Measurements from ENCODE around the gene CDH9.
"Not testable (repeated sequence)": the region's sequence is repeated elsewhere in the genome, so short reads cannot be mapped to it uniquely, and the experiment has no call there.

The CDH9 gene

DNA sequence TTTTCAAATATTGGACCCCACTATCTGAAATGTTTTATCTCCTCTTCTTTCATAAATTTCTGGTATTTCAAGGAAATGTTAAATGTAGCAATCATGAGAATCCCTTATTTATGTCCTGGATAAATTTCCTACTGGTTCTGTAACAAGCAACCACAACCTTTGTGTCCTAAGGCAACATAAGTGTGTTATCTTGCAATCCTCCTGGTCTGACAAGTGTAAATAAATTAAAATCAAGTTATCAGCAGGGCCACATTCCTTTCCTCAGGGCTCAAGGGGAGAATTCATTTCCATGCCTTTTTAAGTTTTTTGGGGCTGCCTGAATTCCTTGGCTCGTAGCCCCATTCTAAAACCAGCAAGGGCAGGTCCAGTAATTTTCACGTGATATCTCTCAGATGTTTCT is 83.2 kb downstream of the CDH9 start:
- no peak for DNase-seq (ENCODE audit: low read depth)

DNA sequence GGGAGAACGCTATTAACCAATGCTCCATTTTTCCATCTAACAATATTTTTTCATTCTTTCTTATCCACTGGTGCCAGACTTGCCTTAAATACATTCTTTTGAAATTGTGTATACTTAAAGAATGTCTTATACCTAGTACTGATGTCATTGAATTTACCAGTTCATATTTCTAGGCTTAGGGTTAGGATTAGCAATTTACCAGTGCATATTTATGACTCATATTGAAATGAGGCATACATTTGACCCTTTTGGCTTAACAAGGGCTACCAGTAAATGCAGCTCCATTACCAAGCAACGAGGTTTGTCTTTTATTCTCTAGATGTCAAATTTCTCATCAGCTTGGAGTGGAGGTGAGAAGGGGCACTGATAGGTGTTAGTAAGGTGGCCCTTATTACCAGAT is 89.5 kb downstream of the CDH9 start:
- DNase-seq (ENCODE audit: low read depth): no peak

DNA sequence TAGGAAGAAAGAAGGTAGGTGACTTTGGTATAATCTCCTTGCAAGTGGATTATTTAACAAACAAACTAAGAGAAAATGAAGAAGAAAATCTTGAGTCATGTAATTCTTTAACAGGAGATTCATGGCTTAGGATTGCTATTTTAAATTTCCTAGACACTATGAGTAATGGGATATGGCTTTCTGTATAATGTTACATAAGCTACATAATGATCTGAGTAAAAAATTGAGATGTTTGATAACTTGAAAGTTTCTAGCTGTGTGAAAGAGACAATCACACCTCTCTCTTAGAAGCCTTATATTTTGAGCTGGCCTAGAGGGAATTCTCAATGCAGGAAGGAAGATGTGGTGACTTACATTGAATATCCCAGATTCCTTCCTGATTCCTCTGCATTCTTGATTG is 92.5 kb downstream of the CDH9 start:
- DNase-seq (ENCODE audit: low read depth): no peak

DNA sequence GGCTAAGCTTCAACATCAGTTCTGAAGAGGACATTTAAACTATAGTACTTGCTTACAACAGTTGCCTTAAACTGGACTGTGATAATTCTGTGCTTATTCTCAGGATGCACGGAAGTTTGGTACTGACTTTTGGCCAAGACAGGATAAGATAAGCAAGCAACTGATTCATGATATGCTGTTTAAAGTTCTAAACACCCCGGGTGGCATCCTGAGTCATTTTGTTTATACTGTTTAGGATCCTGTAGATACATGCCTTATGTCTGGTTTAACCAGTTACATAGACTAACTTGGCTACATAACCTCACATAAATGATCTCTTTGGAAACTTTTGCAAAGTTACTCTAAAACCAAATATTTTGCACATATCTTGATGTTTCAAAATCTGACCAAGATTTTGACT is 95.9 kb downstream of the CDH9 start:
- DNase-seq (ENCODE audit: low read depth): no peak

DNA sequence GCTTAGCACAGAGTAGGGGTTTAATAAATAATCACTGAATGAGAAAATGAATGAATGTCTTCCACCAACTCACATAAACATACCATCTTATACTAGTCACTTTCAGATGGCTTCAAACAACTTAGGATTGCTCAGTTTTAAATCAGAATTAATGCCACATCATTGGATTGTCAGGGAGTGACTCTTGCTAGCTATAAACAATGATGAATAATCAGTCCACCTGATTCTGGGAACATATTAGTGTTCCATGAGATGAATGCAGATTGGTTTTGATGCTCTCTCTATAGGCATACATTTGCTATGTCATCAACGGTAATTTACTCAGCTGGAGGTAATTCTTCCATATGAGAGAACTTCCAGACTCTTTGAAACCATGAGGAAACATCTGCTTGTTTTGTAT is 97.4 kb downstream of the CDH9 start:
- DNase-seq (ENCODE audit: low read depth): no peak

DNA sequence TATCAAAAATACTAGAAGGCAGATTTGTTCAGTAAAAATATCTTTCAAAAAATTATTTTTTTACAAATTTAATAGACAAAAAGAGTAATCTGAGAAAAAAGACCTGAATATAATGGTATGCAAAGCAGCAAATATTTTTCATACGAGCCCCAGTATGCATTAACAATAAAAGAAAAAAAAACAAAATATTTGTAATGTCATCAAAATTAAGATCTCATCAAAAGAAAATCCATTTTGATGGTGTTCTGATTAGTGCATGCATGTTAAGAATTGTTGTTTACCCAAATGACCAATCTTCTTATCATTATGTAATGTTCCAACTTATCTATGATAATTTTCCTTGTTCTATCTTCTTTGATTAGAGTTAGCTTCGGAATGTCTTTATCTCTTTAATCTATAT is 106.1 kb downstream of the CDH9 start:
- DNase-seq (ENCODE audit: low read depth): no peak

DNA sequence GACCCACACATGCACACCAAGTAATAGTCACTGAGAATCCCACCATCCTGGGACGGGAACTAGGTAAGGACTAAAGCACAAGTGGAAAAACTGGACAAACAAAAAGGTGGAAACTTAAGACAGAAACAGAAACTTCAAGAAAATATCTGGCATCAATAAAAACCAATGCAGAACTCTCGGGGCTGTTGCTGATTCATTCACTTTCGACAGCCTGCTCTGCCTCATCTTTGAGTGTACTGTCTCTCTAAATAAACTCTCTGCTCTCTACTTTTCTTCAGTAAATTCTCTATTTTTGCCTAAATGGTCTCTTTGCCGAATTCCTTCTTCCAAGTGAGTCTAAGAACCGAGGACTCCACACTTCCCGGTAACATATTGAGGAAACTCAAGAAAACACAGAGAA is 116.9 kb downstream of the CDH9 start:
- DNase-seq (ENCODE audit: low read depth): no peak

DNA sequence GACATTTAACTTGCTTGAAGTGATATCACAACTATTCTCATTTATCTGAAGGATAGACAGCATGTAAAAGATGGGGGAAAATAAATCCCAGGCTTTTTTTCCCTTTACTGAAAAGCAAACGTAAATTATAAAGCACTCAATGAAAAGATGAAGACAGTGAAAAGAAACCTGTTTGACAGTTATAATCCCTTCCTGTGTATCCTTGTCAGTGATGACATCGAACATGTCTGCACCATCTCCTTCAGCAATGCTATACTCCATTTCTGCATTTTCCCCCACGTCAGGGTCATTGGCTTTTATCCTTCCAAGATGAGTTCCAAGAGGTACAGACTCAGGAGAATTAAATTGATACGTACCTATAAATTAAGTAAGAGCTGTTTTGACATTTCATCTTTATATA is 134.9 kb downstream of the CDH9 start:
- DNase-seq (ENCODE audit: low read depth): no peak

DNA sequence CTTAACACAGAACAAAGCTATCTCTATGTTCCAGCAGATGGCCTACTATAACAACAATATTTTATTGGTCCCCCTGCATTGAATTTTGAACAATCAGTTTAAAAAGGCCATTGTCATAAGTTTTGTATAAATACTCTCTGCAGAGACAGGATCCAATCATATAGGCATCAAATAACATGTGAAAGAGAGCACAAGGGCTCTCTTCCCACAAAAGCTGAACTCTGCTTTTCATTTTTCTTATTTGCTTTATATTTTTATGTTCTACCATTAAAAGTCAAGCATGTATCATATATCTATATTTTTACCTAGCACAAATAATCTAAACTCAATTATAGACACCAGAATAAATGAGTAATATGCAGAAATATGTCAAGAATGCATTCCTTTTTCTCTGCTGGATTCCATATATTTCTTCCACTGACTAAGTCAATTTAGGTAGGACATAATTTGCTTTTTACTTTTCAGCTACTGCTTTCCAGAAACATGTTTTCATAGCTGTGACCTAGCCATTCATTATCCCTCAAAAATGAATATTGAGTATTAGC is 143.6 kb downstream of the CDH9 start:
- DNase-seq (ENCODE audit: low read depth): peak; percentile 31

DNA sequence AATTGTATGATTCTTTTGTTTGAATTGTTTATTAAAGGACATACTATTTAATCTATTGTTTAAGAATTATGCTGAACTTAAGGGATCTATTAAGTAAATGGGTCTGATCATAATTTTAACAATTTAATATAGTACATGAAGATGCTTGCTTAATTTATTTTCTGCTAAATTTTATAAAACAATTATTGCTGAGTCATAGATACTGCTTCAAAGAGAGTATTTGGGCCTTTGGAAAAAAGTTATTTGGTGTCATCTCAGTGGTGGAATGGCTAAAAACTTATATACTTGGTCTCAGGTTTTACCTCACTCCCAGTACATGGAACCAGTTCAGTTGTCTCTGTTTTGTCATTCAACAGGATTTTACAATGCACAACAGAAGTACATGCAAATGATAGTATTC is 145.3 kb downstream of the CDH9 start:
- DNase-seq (ENCODE audit: low read depth): no peak

DNA sequence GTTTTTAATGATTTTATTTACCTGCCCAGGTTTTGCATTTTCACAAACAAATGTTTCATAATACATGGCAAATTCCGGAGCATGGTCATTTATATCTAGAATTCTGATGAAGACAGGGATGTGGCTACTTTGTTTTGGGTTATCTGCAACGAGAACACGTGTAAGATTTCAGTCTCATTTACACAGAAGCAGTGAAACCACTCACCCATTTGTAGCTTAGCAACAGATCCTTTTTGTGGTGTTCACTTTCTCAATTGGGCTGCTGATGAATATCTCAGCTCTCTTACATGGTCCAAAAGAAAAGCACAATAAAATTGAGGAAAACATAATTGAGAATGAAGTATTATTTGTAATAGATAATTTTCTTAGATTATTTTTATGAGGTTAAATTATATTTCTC is 148.6 kb downstream of the CDH9 start:
- no peak for DNase-seq (ENCODE audit: low read depth)

DNA sequence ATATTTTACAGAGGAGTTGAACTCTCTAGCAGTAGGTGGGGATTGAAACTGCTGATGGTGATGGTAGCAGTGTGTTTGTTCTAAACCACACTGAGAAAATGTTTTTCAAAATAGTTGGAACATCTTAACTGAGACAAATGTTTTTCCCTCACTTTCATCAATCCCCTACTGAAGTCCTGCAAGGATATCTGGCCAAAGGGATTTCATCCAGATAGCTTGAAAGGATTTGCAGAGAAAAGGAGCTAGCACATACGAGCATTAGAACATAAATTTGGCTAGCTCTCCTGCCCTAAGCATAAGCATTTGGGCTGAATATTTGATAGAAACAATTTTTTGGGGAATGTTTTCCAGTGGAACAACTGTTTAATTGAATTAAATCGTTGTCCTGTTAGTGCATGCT is 153.9 kb downstream of the CDH9 start:
- no peak for DNase-seq (ENCODE audit: low read depth)

DNA sequence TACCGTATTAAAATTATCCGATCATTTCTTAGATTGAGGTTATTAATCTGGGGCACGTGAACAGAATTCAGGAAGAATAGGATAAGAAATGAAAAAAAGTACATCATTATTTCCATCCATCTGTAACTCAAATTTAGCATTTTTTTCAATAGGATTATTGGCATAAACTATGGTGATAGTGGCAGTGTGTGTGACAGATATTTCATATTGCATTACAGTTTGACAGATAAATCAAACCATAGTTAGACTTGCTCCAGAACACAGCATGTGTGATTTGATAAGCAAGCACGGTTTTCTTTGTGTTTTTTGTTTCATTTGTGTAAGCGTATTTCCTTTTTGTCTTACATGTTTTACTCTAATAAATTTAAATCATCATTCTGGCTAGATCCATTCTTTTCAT is 155.0 kb downstream of the CDH9 start:
- no peak for DNase-seq (ENCODE audit: low read depth)

DNA sequence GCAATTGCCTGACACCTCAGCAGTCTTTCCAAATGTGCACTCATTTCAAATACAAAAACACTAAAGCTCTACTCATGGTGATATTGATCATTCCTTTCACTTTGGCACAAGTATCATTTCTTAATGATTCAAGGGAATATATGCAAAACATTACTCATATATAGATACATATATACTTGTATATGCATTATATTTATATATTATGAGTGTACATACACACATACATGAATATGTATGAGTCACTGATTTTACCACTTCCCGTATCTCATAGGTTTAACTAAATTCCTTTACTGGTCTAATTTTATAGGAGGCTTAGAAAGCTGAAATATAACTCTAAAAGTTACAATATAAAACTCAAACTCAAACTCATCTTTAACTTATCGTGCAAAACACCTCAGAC is 156.5 kb downstream of the CDH9 start:
- DNase-seq (ENCODE audit: low read depth): no peak

DNA sequence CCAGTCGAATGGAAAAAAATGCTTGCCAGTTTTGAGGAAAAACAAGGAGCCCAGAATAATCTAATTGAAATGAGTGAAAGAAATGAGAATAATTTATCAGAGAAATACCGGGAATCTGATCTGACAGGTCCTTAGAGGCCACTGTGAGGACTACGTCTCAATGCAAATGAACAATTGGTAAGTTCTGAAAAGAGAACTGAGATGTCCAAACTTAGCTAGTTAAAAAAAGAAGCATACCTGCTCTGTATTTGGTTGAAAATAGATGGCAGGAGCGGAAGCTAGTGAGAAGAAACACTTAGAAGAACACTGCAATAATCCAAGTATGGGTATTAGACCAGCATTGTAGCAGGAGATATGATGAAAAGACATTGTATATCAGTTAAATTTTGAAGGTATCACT is 161.2 kb downstream of the CDH9 start:
- DNase-seq (ENCODE audit: low read depth): no peak

DNA sequence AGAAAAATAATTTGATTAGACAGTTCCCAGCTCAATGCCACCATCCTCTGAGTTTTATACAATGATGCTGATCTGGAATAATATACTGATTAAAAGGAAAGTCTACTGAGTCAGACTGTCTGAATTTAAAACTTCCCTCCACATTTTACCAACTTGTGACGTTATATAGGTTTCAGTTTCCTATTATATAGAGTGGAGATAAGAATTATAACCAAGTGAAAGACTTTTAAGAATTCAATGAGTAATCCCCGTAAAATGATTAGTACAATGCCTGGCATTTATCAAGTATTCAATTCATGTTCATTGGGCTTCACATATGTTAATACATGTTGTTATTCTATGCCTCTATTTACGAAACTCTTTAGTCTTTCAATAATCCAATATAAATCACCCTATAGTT is 166.0 kb downstream of the CDH9 start:
- peak; percentile 15 for DNase-seq (ENCODE audit: low read depth)

DNA sequence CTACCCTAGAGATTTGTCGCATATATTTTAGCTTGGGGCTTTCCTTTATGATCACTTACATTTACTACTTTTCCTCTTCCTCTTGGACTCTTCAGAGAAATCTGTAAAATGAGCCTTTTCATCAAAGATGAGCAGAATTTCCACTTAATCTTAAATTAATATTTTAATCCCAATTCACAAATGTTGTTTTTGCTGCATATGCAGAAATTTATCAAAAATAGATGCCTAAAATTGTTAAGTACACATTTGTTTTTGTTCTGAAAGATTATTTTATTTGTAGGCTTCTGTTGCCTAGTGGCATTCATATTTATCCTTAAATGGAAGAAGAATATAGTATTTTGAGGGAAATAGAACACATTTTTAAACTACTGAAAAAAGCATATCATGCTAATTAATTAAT is 168.6 kb downstream of the CDH9 start:
- no peak for DNase-seq (ENCODE audit: low read depth)

DNA sequence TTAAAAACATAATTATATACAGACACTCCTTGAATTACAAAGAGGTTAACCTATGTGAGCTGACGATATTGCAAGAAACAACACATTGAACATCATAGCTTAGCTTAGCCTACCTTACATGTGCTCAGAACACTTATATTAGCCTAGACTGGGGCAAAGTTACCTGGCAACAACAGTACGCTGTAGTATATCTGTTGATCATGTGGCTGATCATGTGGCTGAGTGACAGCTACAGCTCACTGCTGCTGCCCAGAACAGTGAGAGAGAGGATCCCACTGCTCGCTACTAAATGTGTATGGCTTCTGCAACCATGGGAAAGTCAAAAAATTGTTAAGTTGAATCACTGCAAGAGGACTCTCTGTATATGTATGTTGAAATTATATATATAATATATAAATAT is 169.9 kb downstream of the CDH9 start:
- DNase-seq (ENCODE audit: low read depth): no peak

DNA sequence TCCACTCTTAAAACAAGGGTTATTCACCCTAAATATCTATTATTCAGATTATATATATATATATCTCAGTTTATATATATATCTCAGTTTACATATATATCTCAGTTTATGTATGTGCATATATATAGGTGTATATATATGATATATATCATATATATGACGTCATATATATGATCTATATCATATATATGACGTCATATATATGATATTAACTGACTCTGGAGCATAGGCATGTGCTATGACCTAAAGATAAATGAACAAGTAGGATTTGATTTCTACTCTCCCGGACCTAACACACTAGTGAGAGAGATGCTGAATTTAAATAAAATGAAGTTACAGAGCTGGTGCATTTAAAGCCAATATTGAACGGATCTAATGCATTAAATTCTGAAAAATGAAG is 174.3 kb downstream of the CDH9 start:
- DNase-seq (ENCODE audit: low read depth): no peak

DNA sequence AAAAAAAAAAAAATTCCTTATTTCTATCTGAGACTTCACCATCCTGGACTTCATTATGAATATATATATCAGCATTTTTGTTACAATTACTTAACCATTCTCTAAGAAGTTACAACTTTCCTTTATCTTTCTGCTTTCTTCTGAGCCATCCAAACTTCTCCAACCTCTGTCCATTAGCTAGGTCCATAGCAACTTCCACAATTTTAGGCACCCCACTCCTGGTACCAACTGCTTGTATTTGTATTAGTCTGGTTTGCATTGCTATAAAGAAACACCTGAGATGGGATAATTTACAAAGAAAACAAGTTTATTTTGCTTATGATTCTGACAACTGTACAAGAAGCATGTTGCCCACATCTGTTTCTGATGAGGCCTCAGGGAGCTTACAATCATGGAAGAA is 182.1 kb downstream of the CDH9 start:
- DNase-seq (ENCODE audit: low read depth): no peak

DNA sequence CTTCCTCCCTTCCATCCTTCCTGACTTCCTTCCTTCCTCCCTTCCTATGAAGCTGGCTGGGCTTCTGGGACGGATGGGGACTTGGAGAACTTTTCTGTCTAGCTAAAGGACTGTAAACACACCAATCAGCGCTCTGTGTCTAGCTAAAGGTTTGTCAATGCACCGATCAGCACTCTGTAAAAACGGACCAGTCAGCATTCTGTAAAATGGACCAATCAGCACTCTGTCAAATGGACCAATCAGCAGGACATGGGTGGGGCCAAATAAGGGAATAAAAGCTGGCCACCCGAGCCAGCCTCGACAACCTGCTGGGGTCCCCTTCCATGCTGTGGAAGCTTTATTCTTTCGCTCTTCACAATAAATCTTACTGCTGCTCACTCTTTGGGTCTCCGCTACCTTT is 185.9 kb downstream of the CDH9 start:
- not testable (repeated sequence) for DNase-seq (ENCODE audit: low read depth)

DNA sequence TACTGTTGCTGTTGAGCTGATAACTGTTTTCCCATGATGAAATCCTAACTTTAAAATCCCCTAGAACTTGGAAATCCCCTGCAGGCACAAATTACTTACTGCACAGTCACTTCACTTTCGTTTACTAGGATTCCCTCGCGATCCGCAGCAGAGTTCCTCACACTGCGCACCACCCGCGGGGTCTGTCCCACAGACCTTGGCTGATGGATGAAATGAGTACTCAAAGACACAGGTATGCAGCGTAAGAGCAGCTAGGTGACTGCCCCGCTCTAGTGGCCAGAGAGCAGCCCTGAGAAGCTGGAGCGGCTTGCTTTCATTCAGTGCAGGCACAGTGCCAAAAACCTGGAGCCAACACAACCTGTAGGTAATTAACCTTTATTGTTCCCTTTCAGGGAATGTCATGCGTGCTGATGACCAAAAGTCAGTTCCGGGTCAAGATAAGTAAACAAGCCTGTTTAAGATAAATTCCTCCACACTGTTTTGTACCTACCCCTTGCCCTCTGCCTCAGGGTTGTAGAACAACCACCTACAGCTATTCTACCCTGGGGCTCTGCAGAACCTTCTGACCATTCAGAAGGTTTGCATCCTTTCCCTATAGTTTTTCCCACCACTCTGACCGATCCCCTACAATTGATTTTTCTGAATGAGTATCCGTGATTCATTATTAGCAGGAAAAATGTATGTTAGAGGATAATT is 191.2 kb downstream of the CDH9 start:
- DNase-seq (ENCODE audit: low read depth): no peak

DNA sequence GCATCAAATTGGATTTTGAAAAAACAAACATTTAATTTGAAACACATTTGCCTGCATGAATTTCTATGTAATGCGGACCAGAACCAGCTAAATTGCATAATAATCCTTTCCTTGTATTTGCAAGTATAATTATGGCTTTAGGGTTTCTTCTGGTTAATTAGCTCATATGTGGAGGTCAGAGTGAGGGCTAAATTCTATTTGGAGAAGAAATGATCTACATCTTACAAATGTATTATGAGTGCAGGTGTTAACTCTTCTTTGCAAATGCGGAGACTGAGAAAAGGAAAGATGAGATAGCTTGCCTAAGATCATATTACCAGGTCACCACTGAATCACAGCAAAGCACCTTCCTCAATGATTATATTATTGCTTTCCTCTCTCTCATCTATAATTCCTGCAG is 194.7 kb downstream of the CDH9 start:
- no peak for DNase-seq (ENCODE audit: low read depth)

DNA sequence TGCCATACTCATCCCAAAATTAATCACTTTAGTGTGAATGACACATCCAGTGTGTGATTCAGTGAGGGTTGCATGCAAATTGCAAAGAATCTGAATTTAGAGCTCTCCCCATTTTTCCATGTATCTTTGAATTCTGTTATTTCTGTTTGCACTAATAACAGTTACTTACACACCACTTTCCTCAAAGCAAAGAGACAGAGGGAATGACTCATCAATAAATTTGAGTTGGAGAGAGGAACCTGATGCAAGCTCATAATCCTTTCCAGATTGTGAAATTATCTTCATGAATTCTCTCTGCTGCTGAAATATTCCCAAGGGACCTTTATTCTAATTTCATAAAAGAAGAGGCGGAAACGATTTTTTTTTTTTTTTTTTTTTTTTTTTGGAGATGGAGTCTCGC is 204.8 kb downstream of the CDH9 start:
- no peak for DNase-seq (ENCODE audit: low read depth)

Measured in HS-27A (cell line).